Measurements from ENCODE around the gene BMPR1A.
"Not testable (repeated sequence)": the region's sequence is repeated elsewhere in the genome, so short reads cannot be mapped to it uniquely, and the experiment has no call there.

BMPR1A gene

DNA sequence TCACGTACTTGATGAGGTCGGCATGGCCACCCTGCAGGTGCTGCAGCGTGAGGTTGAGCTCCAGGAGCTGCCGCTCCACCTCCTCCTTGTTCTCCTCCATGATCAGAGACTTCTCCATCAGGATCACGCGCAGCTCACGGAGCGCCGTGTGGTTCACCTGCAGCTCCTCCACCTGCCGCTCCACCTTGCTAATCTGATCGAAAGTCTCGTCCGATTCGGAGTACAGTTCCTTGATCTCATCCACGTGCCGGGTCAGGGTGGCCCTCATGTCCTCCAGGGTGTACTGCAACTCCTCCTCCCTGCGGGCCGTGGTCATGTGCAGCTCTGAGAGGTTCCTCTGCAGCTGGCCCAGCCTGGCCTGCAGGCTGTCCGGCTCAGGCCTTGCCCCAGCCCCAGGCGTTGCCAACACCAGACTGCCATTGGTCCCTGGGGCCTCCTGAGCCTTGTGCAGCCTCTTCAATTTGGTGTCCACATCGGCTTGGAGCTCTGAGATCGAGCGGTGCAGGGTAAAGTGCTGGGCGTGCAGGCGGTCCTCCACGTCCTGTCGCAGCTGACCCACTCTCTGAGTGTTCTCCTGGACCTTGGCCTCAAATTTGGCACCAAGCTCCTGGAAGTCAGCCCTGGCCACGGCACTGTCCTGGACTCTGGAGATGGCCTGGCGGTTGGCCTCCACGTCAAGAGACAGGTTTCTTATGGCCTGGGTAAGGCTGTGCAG lies 187.1 kb downstream of the BMPR1A start:
- Mint-ChIP-seq H3K4me1 (ENCODE audit: low read depth) (peaks cover 7% of the 10 kb centered on the region), H3K9me3 (ENCODE audit: low read depth) (no peaks in the 10 kb centered on the region), H3K27me3 (no peaks in the 10 kb centered on the region), H3K27ac (no peak overlapping the region), H3K4me3 (no peak overlapping the region), H3K36me3 (peaks cover 4% of the 10 kb centered on the region)

- Mint-ChIP-seq H3K27me3 (no peaks in the 10 kb centered on the region), H3K4me1 (ENCODE audit: low read depth) (peaks cover 10% of the 10 kb centered on the region), H3K27ac (no peak overlapping the region), H3K4me3 (no peak overlapping the region), H3K9me3 (ENCODE audit: low read depth) (no peaks in the 10 kb centered on the region), H3K36me3 (peaks cover 6% of the 10 kb centered on the region)
Measured at GRCh38 chr10:86944031-86944419, 187.6 kb downstream of the BMPR1A start.

DNA sequence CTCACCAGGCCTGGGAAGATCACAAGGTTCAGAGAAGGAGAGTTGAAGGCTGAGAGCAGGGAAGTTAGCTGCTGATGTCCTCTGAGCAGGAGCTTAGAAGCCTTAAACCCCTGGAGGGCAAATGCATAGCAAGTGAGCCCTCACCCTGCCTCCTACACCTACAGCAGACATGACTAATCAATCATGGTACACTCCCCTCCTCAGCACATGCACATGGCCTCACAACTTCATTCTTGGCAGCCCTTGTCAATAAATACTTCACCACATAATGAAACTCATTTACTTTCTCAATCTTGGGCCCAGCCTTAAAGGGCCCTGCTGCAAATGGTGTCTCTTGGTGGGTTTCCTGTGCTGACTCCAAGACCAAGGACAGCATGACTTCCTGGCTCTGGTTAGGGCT lies 188.1 kb downstream of the BMPR1A start:
- H3K36me3 Mint-ChIP-seq = peaks cover 6% of the 10 kb centered on the region
- no peaks in the 10 kb centered on the region for H3K27me3 Mint-ChIP-seq
- H3K4me1 Mint-ChIP-seq (ENCODE audit: low read depth) = peaks cover 13% of the 10 kb centered on the region
- no peaks in the 10 kb centered on the region for H3K9me3 Mint-ChIP-seq (ENCODE audit: low read depth)
- no peak overlapping the region for H3K4me3 Mint-ChIP-seq
- no peak overlapping the region for H3K27ac Mint-ChIP-seq

GRCh38 chr10:86944907-86945306 lies 188.5 kb downstream of the BMPR1A start:
- Mint-ChIP-seq H3K27me3 (no peaks in the 10 kb centered on the region), H3K4me3 (no peak overlapping the region), H3K27ac (no peak overlapping the region), H3K36me3 (peaks cover 6% of the 10 kb centered on the region), H3K4me1 (ENCODE audit: low read depth) (peaks cover 13% of the 10 kb centered on the region), H3K9me3 (ENCODE audit: low read depth) (no peaks in the 10 kb centered on the region)

GRCh38 chr10:86945361-86946212 lies 189.2 kb downstream of the BMPR1A start:
- H3K27ac Mint-ChIP-seq = no peak overlapping the region
- peaks cover 19% of the 10 kb centered on the region for H3K4me1 Mint-ChIP-seq (ENCODE audit: low read depth)
- no peaks in the 10 kb centered on the region for H3K9me3 Mint-ChIP-seq (ENCODE audit: low read depth)
- H3K4me3 Mint-ChIP-seq = no peak overlapping the region
- H3K27me3 Mint-ChIP-seq = no peaks in the 10 kb centered on the region
- H3K36me3 Mint-ChIP-seq = peaks cover 10% of the 10 kb centered on the region

DNA sequence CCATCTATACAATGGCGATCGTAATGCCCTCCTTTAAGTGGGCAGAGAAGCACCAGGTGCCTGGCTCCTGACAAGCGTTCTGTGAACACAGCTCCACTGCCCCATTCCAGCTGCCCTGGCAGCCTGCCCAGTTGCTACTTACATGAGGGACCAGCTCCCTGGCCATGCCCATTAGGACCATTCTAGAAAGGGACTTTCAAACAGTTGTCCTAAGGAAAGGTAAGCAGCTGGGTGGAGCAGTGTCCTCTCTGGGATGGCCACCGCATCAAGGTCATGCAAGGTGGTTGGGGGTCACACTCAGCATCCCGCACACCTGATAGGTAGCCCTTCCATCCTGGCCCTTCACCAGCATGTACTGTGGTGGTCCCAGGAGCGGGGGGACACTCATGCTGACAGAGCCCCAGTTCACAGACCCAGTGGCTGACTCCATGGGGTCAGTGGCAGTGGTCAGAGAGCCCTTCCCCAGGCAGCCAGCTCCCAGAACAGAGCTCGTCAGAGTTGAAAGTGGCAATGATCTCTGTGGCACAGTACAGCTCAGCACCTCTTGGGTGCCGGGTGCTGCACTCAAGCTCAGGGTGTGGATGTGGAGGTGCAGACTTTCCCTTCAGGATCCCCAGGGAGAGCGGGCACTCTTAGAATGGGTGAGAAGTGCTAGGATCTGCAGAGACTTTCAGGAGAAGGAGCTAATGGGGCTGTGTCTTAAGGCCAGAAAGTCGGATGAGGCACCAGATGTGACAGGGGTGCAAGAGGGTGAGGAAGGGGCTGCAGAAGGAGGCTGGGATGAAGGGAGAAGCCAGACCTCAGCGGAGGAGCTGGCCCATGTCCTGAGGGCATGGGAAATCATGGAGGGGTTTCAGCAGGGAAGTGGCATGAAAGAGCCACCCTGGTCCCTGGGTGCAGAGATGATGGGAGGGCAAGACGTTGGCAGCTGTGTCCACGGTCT lies 190.1 kb downstream of the BMPR1A start:
- no peak overlapping the region for H3K4me3 Mint-ChIP-seq
- no peaks in the 10 kb centered on the region for H3K27me3 Mint-ChIP-seq
- no peaks in the 10 kb centered on the region for H3K9me3 Mint-ChIP-seq (ENCODE audit: low read depth)
- peaks cover 27% of the 10 kb centered on the region for H3K4me1 Mint-ChIP-seq (ENCODE audit: low read depth)
- peaks cover 10% of the 10 kb centered on the region for H3K36me3 Mint-ChIP-seq
- no peak overlapping the region for H3K27ac Mint-ChIP-seq

DNA sequence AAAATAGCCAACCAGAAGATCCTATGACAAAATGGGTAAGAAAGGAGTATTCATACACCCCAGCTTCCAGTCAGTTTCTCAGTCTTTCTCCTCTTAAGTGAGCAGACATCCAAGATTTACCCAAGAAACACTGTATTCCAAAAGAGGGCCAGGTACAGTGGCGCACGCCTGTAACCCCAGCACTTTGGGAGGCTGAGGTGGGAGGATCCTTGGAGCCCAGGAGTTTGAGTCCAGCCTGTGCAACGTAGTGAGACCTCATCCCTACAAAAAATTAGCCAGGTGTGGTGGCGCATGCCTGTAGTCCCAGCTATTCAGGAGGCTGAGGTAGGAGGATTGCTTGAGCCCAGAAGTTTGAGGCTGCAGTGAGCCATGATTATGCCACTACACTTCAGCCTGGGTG lies 191.4 kb downstream of the BMPR1A start:
- not testable (repeated sequence) for H3K4me3 Mint-ChIP-seq; H3K9me3 Mint-ChIP-seq (ENCODE audit: low read depth); H3K27me3 Mint-ChIP-seq; H3K27ac Mint-ChIP-seq
- Mint-ChIP-seq H3K4me1 (ENCODE audit: low read depth) (peaks cover 27% of the 10 kb centered on the region), H3K36me3 (peaks cover 14% of the 10 kb centered on the region)

DNA sequence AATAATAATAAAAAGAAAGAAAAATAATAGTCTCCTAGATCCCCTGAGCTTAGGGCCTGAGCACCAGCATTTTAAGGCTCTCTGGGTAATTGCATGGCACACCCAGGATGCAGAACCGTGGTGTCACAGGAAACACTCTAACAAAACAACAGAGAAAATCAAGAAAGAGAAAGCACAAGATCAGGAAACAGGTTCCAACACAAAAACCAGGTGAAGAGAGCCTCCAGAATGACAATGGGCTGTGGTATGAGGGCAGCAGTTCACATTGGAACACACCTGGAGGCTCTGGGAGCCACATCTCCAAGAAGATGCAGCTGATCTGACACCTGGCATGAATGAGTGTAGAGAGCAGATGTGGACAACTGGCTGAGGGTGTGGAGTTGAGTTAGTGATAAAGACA lies 193.9 kb downstream of the BMPR1A start:
- Mint-ChIP-seq H3K4me1 (ENCODE audit: low read depth) (peaks cover 23% of the 10 kb centered on the region), H3K4me3 (peak overlapping the region; percentile 35), H3K27me3 (no peaks in the 10 kb centered on the region), H3K9me3 (ENCODE audit: low read depth) (peaks cover 6% of the 10 kb centered on the region), H3K36me3 (peaks cover 14% of the 10 kb centered on the region), H3K27ac (peak overlapping the region; percentile 92)

GRCh38 chr10:86951184-86951761 lies 194.9 kb downstream of the BMPR1A start:
- H3K27me3 Mint-ChIP-seq = no peaks in the 10 kb centered on the region
- H3K36me3 Mint-ChIP-seq = peaks cover 14% of the 10 kb centered on the region
- H3K4me3 Mint-ChIP-seq = no peak overlapping the region
- H3K9me3 Mint-ChIP-seq (ENCODE audit: low read depth) = peaks cover 6% of the 10 kb centered on the region
- no peak overlapping the region for H3K27ac Mint-ChIP-seq
- peaks cover 23% of the 10 kb centered on the region for H3K4me1 Mint-ChIP-seq (ENCODE audit: low read depth)

DNA sequence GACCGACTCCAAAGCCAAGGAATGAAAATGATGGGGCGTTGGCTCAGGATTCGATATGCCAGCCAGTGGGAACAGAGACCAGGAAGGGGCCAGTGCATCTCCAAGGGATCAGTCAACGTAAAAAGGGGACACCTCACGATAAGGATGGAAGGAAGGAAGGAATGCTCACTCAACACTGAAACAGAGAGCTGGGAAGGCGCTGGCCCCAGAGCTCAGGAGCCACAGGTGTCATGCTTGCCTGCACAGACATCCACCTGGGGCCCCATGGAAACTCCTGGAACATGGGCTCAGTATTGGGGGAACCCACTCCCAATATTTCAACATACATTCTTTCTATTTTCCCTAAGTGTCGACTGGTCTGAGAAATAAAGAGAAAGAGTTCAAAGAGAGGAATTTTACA lies 195.7 kb downstream of the BMPR1A start:
- Mint-ChIP-seq H3K4me1 (ENCODE audit: low read depth) (peaks cover 23% of the 10 kb centered on the region), H3K4me3 (no peak overlapping the region), H3K36me3 (peaks cover 14% of the 10 kb centered on the region), H3K27ac (no peak overlapping the region), H3K27me3 (no peaks in the 10 kb centered on the region), H3K9me3 (ENCODE audit: low read depth) (peaks cover 6% of the 10 kb centered on the region)

DNA sequence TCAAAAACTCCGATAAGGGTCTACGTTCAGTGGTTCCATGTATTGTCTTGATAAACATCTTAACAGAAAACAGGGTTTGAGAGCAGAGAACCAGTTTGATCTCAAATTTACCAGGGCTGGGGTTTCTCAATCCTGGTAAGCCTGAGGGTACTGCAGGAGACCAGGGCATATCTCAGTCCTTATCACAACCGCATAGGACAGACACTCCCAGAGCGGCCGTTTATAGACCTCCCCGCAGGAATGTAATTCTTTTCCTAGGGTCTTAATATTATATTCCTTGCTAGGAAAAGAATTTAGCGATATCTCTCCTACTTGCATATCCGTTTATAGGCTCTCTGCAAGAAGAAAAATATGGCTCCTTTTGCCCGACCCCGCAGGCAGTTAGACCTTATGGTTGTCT lies 196.3 kb downstream of the BMPR1A start:
- H3K27ac Mint-ChIP-seq; H3K4me3 Mint-ChIP-seq; H3K9me3 Mint-ChIP-seq (ENCODE audit: low read depth); H3K27me3 Mint-ChIP-seq: not testable (repeated sequence)
- peaks cover 23% of the 10 kb centered on the region for H3K4me1 Mint-ChIP-seq (ENCODE audit: low read depth)
- peaks cover 14% of the 10 kb centered on the region for H3K36me3 Mint-ChIP-seq

GRCh38 chr10:86953747-86954680 lies 197.6 kb downstream of the BMPR1A start:
- H3K27me3 Mint-ChIP-seq = no peaks in the 10 kb centered on the region
- peaks cover 6% of the 10 kb centered on the region for H3K9me3 Mint-ChIP-seq (ENCODE audit: low read depth)
- H3K27ac Mint-ChIP-seq = no peak overlapping the region
- H3K36me3 Mint-ChIP-seq = peaks cover 8% of the 10 kb centered on the region
- H3K4me3 Mint-ChIP-seq = no peak overlapping the region
- H3K4me1 Mint-ChIP-seq (ENCODE audit: low read depth) = peaks cover 17% of the 10 kb centered on the region

DNA sequence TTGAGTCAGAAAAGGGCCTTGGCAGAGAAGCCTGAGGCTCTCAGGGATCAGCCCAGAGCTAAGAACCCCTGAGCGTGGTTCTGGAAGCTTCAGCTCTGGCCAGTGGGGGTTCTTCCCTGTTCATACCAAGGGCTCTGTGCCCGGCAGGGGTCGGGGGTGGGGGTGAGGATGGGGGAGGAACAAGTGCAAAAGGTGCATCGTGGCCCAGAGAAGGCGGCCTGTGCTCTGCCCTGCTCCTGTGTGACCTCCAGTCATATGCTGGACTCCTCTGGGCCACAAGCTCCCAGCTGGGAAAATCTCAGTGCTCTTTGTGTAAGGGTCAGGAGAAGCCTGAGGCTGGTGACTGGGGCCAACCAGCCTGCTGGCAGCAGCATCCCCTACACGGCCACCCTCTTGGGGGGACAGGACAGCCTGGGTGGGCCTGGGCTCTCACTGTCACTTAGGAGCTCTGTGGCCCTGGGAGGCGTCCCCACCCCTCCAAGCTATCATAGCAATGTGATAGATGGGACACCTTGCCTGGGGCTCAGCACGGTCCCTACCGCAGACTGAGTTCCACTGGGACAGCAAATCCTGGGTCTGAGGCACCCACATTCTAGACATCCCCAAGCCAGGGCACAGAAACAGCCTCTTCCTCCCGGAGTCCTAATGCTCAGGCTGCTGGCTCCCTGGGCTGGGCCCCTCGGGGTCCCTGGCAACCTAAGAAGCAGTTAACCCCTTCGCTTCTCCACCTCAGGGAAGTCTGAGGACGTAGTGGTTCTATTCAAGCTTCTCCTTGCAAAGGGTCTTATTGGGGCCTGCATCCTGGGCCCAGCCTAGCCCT lies 198.5 kb downstream of the BMPR1A start:
- Mint-ChIP-seq H3K27me3 (no peaks in the 10 kb centered on the region), H3K36me3 (peaks cover 8% of the 10 kb centered on the region), H3K9me3 (ENCODE audit: low read depth) (peaks cover 6% of the 10 kb centered on the region), H3K27ac (no peak overlapping the region), H3K4me1 (ENCODE audit: low read depth) (peaks cover 14% of the 10 kb centered on the region), H3K4me3 (no peak overlapping the region)
